ENCODE results near the gene HEXD. TPM values are rescaled to one million over a fixed set of nuclear protein-coding genes. Genes with fewer than 3 reads are reported as not detected.

HEXD gene
- total RNA-seq, 1 donor from 2014 or later, result 49.7 TPM

- Mint-ChIP-seq H3K4me1 (ENCODE audit: unreplicated experiment) (no peaks in the 10 kb centered on the region), H3K4me3 (no peak overlapping the region), H3K9me3 (no peaks in the 10 kb centered on the region), H3K27ac (no peak overlapping the region), H3K27me3 (peaks cover 14% of the 10 kb centered on the region), H3K36me3 (no peaks in the 10 kb centered on the region)
- no peak for DNase-seq (ENCODE audit: extremely low spot score, unreplicated experiment)
- TF ChIP-seq, protein P1, sequence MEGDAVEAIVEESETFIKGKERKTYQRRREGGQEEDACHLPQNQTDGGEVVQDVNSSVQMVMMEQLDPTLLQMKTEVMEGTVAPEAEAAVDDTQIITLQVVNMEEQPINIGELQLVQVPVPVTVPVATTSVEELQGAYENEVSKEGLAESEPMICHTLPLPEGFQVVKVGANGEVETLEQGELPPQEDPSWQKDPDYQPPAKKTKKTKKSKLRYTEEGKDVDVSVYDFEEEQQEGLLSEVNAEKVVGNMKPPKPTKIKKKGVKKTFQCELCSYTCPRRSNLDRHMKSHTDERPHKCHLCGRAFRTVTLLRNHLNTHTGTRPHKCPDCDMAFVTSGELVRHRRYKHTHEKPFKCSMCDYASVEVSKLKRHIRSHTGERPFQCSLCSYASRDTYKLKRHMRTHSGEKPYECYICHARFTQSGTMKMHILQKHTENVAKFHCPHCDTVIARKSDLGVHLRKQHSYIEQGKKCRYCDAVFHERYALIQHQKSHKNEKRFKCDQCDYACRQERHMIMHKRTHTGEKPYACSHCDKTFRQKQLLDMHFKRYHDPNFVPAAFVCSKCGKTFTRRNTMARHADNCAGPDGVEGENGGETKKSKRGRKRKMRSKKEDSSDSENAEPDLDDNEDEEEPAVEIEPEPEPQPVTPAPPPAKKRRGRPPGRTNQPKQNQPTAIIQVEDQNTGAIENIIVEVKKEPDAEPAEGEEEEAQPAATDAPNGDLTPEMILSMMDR (conservative IDR thresholded peaks at IDR 0.05), result no peak
Observed at GRCh38 chr17:82382933-82383255, 35.3 kb upstream of the HEXD start.

DNA sequence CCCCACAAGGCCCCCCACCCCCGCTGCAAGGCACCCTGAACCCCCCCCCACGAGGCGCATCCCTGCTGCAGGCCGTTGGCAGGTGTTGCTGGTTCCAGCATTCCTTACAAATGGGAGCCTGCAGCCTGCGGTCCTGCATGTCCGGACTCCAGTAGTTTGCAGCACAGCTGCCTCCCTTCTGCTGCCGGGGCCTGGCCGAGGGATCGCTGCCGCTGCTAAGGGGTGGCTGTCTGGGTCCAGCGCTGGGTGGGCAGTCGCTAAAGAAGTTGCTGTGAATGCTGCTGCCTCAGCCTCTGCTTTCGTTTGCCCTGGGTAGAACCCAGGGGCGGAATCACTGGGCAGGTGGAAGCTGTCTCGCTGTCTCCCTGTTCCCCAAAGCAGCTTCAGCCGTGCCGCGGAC is 34.7 kb upstream of the HEXD start:
- H3K9me3 Mint-ChIP-seq, result no peaks in the 10 kb centered on the region
- no peak for DNase-seq (ENCODE audit: extremely low spot score, unreplicated experiment)
- no peak overlapping the region for H3K4me3 Mint-ChIP-seq
- peaks cover 14% of the 10 kb centered on the region for H3K27me3 Mint-ChIP-seq
- TF ChIP-seq, protein P1 (conservative IDR thresholded peaks at IDR 0.05), result no peak
- H3K27ac Mint-ChIP-seq, result no peak overlapping the region
- no peaks in the 10 kb centered on the region for H3K36me3 Mint-ChIP-seq
- H3K4me1 Mint-ChIP-seq (ENCODE audit: unreplicated experiment), result no peaks in the 10 kb centered on the region

DNA sequence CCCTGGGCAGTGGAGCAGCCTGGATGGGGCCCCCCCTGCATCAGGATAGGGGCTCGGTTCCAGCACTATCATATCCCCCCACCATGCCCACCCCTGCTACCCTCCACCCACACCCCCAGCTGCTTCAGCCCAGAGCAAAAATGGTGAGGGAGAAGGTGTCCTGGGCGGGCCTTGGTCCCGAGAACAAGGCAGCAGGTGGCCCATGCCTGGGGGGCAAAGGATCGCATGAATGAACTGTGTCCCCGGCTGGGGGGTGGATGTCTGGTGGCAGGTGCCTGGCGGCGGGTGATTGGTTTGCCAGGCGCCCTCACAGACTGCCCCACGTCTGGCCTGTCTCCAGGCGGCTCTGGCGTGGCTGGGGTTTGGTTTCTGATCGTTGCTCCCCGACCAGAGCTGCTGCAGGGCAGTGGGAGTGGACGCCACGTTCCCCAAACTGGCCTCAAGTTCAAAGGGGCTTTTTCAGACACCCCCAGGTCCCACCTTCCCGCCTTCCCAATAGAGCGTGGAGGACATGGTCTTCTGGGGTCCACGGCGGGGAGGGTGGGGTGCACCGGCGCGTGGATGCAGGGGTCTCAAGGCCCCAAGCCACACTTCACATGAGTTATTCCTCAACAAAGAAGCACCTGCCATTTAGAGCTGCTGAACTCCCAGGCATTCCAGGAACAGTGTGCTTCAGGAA is 34.0 kb upstream of the HEXD start:
- TF ChIP-seq, protein P1 (conservative IDR thresholded peaks at IDR 0.05), result no peak
- Mint-ChIP-seq H3K36me3 (no peaks in the 10 kb centered on the region), H3K27me3 (peaks cover 12% of the 10 kb centered on the region), H3K4me1 (ENCODE audit: unreplicated experiment) (peaks cover 3% of the 10 kb centered on the region), H3K9me3 (no peaks in the 10 kb centered on the region), H3K27ac (no peak overlapping the region), H3K4me3 (no peak overlapping the region)
- DNase-seq (ENCODE audit: extremely low spot score, unreplicated experiment), result no peak

GRCh38 chr17:82384730-82385481 is 33.2 kb upstream of the HEXD start:
- TF ChIP-seq, protein P1 (conservative IDR thresholded peaks at IDR 0.05), result no peak
- H3K4me1 Mint-ChIP-seq (ENCODE audit: unreplicated experiment), result peaks cover 6% of the 10 kb centered on the region
- H3K36me3 Mint-ChIP-seq, result no peaks in the 10 kb centered on the region

DNA sequence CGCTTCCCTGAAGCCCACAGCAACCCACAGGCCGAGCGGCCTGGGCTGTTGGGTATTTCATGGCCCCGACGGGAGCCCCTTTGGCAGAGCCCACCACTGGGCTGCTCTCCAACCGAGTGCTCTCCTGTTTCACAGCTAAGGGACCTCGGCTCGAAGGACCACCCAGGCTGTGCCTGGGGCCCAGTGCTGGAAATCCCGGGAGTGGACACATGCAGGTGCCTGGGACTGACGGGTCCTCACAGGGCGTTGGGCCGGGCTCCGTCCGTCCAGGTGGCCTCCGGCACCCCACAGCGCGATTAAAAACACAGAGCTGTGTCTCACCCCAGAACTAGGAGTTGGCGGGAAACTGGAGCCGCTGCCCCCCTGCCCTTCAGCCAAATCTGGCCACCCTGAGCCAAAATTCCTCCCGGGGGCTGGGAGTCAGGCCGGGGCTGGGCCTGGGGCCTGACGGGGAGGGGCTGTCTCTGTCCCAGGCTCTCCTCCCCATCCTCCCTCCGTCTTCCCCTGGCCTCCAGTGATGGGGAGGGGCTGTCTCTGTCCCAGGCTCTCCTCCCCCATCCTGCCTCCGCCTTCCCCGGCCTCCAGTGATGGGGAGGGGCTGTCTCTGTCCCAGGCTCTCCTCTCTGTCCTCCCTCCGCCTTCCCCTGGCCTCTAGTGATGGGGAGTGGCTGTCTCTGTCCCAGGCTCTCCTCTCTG is 32.4 kb upstream of the HEXD start:
- no peaks in the 10 kb centered on the region for H3K9me3 Mint-ChIP-seq
- no peak overlapping the region for H3K27ac Mint-ChIP-seq
- no peak for DNase-seq (ENCODE audit: extremely low spot score, unreplicated experiment)
- no peaks in the 10 kb centered on the region for H3K36me3 Mint-ChIP-seq
- no peak overlapping the region for H3K4me3 Mint-ChIP-seq
- TF ChIP-seq, protein P1 (conservative IDR thresholded peaks at IDR 0.05), result no peak
- H3K4me1 Mint-ChIP-seq (ENCODE audit: unreplicated experiment), result peaks cover 6% of the 10 kb centered on the region
- H3K27me3 Mint-ChIP-seq, result peaks cover 5% of the 10 kb centered on the region

More at GRCh38 chr17:82384730-82385481, 33.2 kb upstream of the HEXD start:
- no peak for DNase-seq (ENCODE audit: extremely low spot score, unreplicated experiment)
- no peak overlapping the region for H3K4me3 Mint-ChIP-seq
- no peak overlapping the region for H3K27ac Mint-ChIP-seq
- H3K9me3 Mint-ChIP-seq, result no peaks in the 10 kb centered on the region
- H3K27me3 Mint-ChIP-seq, result peaks cover 10% of the 10 kb centered on the region
